HepG2 (cell line): ENCODE data around the gene TXNRD2.

Source experiments
- CTCF ChIP-seq: sonication (generic); formaldehyde crosslinking; IDR thresholded peaks from 2 replicates; pipeline ENCODE4 v1.5.0; 2020; ENCODE audit warnings: mild to moderate bottlenecking, missing genetic modification reagents, moderate library complexity
- EZH2 ChIP-seq: conservative IDR thresholded peaks from 2 replicates; pipeline ENCODE4 v1.6.1; 2012; ENCODE audit warnings: mild to moderate bottlenecking, low read depth, low read length, moderate library complexity
- FOSL1 ChIP-seq: sonication (generic); formaldehyde crosslinking; IDR thresholded peaks from 2 replicates; pipeline ENCODE4 v1.9.0; 2021; ENCODE audit warnings: missing genetic modification reagents, borderline replicate concordance
- POLR2A ChIP-seq, 2 experiments: IDR thresholded peaks; 2 replicates each; pipeline ENCODE4 v1.6.1; 2011; ENCODE audit warnings: low read depth in 2 of 2, low read length in 2 of 2, mild to moderate bottlenecking in 1 of 2, moderate library complexity in 1 of 2; ENCODE audit not compliant: insufficient read depth in 1 of 2
- PRDM15 ChIP-seq: sonication (generic); formaldehyde crosslinking; IDR thresholded peaks from 2 replicates; pipeline ENCODE4 v1.4.0; 2020; ENCODE audit warnings: missing genetic modification reagents
- RAD21 ChIP-seq: fragments of 450-650 bp; formaldehyde crosslinking; IDR thresholded peaks from 2 replicates; pipeline ENCODE4 v1.5.0; 2020; ENCODE audit warnings: mild to moderate bottlenecking
- SP2 ChIP-seq: sonication (generic); formaldehyde crosslinking; IDR thresholded peaks from 2 replicates; pipeline ENCODE4 v1.5.1; 2020; ENCODE audit warnings: mild to moderate bottlenecking, missing genetic modification reagents
- ZBTB20 ChIP-seq: sonication (generic); formaldehyde crosslinking; IDR thresholded peaks from 2 replicates; pipeline ENCODE4 v1.8.1; 2023; ENCODE audit warnings: missing genetic modification reagents, low read depth, mild to moderate bottlenecking, borderline replicate concordance
- ZNF567 ChIP-seq: sonication (generic); formaldehyde crosslinking; IDR thresholded peaks from 2 replicates; pipeline ENCODE4 v1.8.1; 2023; ENCODE audit warnings: mild to moderate bottlenecking, missing genetic modification reagents, borderline replicate concordance
- TF ChIP-seq, protein P1 (sequence below): IDR thresholded peaks from 2 replicates; pipeline ENCODE4 v1.6.1; 2012; ENCODE audit warnings: low read depth, low read length, improper control_type of control experiment

DNA sequence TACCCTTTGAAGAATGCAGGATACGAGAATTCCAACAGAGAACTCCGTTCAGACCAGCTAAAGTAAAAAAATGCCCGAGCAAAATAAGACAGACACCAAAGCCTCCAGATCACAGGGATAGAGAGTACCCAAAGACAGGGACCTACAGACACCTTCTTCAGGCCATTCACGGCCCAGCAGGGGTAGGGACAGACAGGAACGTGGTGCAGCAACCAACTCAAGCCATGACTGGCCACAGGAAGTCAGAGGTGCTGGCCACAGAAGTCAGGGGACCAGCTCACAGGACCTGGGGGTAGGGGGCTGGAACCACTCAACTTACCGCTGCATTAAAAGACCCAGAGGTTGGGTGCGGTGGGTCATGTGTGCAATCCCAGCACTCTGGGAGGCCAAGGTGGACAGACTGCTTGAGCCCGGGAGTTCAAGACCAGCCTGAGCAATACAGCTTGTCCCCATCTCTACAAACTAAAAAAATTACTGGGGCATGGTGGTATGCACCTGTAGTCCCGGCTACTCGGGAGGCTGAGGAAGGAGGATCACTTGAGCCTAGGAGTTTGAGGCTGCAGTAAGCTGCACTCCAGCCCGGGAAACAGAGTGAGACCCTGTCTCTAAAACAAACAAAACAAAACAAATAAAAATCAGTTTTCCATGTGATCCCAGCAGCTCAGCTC, 39.9 kb downstream of the TXNRD2 start:
- TF ChIP-seq PRDM15 (CRISPR knock-in tag) (no peak), CTCF (CRISPR knock-in tag) (no peak), ZBTB20 (CRISPR knock-in tag) (no peak), ZNF567 (no peak), SP2 (CRISPR knock-in tag) (no peak), EZH2 (no peak), POLR2A (IDR thresholded peaks at IDR 0.05; ENCODE audit: insufficient read depth in 1 of 2, low read depth in 2 of 2, low read length in 2 of 2) (no peak), RAD21 (CRISPR knock-in tag) (no peak), FOSL1 (CRISPR knock-in tag) (no peak)
- TF ChIP-seq, protein P1, sequence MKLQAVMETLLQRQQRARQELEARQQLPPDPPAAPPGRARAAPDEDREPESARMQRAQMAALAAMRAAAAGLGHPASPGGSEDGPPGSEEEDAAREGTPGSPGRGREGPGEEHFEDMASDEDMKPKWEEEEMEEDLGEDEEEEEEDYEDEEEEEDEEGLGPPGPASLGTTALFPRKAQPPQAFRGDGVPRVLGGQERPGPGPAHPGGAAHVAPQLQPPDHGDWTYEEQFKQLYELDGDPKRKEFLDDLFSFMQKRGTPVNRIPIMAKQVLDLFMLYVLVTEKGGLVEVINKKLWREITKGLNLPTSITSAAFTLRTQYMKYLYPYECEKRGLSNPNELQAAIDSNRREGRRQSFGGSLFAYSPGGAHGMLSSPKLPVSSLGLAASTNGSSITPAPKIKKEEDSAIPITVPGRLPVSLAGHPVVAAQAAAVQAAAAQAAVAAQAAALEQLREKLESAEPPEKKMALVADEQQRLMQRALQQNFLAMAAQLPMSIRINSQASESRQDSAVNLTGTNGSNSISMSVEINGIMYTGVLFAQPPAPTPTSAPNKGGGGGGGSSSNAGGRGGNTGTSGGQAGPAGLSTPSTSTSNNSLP, result no peak
